Measurements from ENCODE around the gene WNT3A.

GRCh38 chr1:228045405-228045804 lies 38.6 kb downstream of the WNT3A start:
- TF ChIP-seq, protein P1, sequence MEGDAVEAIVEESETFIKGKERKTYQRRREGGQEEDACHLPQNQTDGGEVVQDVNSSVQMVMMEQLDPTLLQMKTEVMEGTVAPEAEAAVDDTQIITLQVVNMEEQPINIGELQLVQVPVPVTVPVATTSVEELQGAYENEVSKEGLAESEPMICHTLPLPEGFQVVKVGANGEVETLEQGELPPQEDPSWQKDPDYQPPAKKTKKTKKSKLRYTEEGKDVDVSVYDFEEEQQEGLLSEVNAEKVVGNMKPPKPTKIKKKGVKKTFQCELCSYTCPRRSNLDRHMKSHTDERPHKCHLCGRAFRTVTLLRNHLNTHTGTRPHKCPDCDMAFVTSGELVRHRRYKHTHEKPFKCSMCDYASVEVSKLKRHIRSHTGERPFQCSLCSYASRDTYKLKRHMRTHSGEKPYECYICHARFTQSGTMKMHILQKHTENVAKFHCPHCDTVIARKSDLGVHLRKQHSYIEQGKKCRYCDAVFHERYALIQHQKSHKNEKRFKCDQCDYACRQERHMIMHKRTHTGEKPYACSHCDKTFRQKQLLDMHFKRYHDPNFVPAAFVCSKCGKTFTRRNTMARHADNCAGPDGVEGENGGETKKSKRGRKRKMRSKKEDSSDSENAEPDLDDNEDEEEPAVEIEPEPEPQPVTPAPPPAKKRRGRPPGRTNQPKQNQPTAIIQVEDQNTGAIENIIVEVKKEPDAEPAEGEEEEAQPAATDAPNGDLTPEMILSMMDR (IDR thresholded peaks at IDR 0.05): no peak
- no peak for TF ChIP-seq POLR2A (IDR thresholded peaks at IDR 0.05)
- TF ChIP-seq EP300 (IDR thresholded peaks at IDR 0.05): no peak

Measured in upper lobe of left lung (tissue), 4 donors.